Liver (tissue), 9 donors: ENCODE results near the gene SERPINB7. TPM values are rescaled to one million over a fixed set of nuclear protein-coding genes. Genes with fewer than 3 reads are reported as not detected.

Experiments
- DNase-seq: peaks from one replicate; pipeline ENCODE4 v3.0.0-alpha.2; 2017; ENCODE audit warnings: low spot score
- H3K27ac ChIP-seq, 2 donors: one replicate each; pipeline ENCODE4 v1.7.0; 2013; ENCODE audit warnings: inconsistent platforms in 2 of 2, low read length in 2 of 2, control low read depth in 1 of 2, low read depth in 1 of 2, mild to moderate bottlenecking in 1 of 2
- H3K27me3 ChIP-seq, 4 donors: one replicate each; pipeline versions ENCODE4 v1.6.1 to v1.7.0; 2013; ENCODE audit warnings: low read length in 3 of 4, inconsistent platforms in 1 of 4, mild to moderate bottlenecking in 1 of 4, moderate library complexity in 1 of 4; ENCODE audit not compliant: control insufficient read depth in 4 of 4, insufficient read depth in 4 of 4
- H3K36me3 ChIP-seq, 4 donors: one replicate each; pipeline versions ENCODE4 v1.6.1 to v1.7.0; 2013; ENCODE audit warnings: low read length in 3 of 4, mild to moderate bottlenecking in 3 of 4, low read depth in 1 of 4, moderate library complexity in 1 of 4; ENCODE audit not compliant: control insufficient read depth in 4 of 4, insufficient read depth in 3 of 4
- H3K4me1 ChIP-seq, 4 donors: one replicate each; pipeline versions ENCODE4 v1.6.1 to v1.7.0; 2013; ENCODE audit warnings: low read length in 3 of 4, mild to moderate bottlenecking in 3 of 4, moderate library complexity in 1 of 4; ENCODE audit not compliant: control insufficient read depth in 4 of 4, insufficient read depth in 4 of 4
- H3K4me3 ChIP-seq, 3 donors: one replicate each; pipeline versions ENCODE4 v1.6.1 to v1.7.0; 2013; ENCODE audit warnings: low read length in 3 of 3, control low read depth in 1 of 3, low read depth in 1 of 3, mild to moderate bottlenecking in 1 of 3
- H3K9ac ChIP-seq, 2 donors: one replicate each; pipeline ENCODE4 v1.7.0; 2013; ENCODE audit warnings: low read length in 2 of 2, mild to moderate bottlenecking in 2 of 2, moderate library complexity in 2 of 2, control low read depth in 1 of 2, low read depth in 1 of 2
- H3K9me3 ChIP-seq, 4 donors: one replicate each; pipeline versions ENCODE4 v1.6.1 to v1.7.0; 2013; ENCODE audit warnings: low read length in 3 of 4; ENCODE audit not compliant: control insufficient read depth in 4 of 4
- EGR1 ChIP-seq, 2 donors: IDR thresholded peaks; 2 replicates each; pipeline ENCODE4 v1.6.1; 2016 to 2018; ENCODE audit warnings: antibody characterized with exemption in 2 of 2, low read depth in 2 of 2
- FOXA2 ChIP-seq: IDR thresholded peaks from 2 replicates; pipeline ENCODE4 v1.6.1; 2016; ENCODE audit warnings: antibody characterized with exemption
- GABPA ChIP-seq, 2 donors: IDR thresholded peaks in 1 of 2; conservative IDR thresholded peaks in 1 of 2; 2 replicates each; pipeline ENCODE4 v1.6.1; 2016; ENCODE audit warnings: antibody characterized with exemption in 2 of 2, mild to moderate bottlenecking in 1 of 2, moderate library complexity in 1 of 2
- HNF4A ChIP-seq, 2 donors: conservative IDR thresholded peaks; 2 replicates each; pipeline ENCODE4 v1.6.1; 2016; ENCODE audit warnings: antibody characterized with exemption in 2 of 2, mild to moderate bottlenecking in 2 of 2
- HNF4G ChIP-seq: IDR thresholded peaks from 2 replicates; pipeline ENCODE4 v1.6.1; 2016; ENCODE audit warnings: antibody characterized with exemption
- MAX ChIP-seq: IDR thresholded peaks from 2 replicates; pipeline ENCODE4 v1.6.1; 2016; ENCODE audit warnings: antibody characterized with exemption
- NR2F2 ChIP-seq: IDR thresholded peaks from 2 replicates; pipeline ENCODE4 v1.6.1; 2016; ENCODE audit warnings: antibody characterized with exemption
- RXRA ChIP-seq, 2 donors: IDR thresholded peaks; 2 replicates each; pipeline ENCODE4 v1.6.1; 2017 to 2018; ENCODE audit warnings: antibody characterized with exemption in 2 of 2, mild to moderate bottlenecking in 1 of 2
- TAF1 ChIP-seq: conservative IDR thresholded peaks from 2 replicates; pipeline ENCODE4 v1.6.1; 2016; ENCODE audit warnings: antibody characterized with exemption, mild to moderate bottlenecking
- YY1 ChIP-seq: IDR thresholded peaks from 2 replicates; pipeline ENCODE4 v1.6.1; 2016; ENCODE audit warnings: antibody characterized with exemption, mild to moderate bottlenecking
- WGBS: extraction: QIAGEN DNeasy Blood & Tissue Kit; methylation state at CpG from one replicate; pipeline ENCODE4 v1.1.7; 2013; 5-methylcytosine and 5-hydroxymethylcytosine counted together
- polyA plus RNA-seq, 2 donors: library from polyadenylated mRNA; stranded (reverse) in 1 of 2; unstranded in 1 of 2; fragments of 200-250 nt in 1 of 2; fragments of >200 nt in 1 of 2; fragmentation: Nextera tagmentation in 1 of 2; extraction: Ambion mirVana in 1 of 2; gene quantifications; one replicate each; pipeline versions ENCODE4 v1.2.1 to v1.2.3, GENCODE V29; 2013 to 2015
- total RNA-seq, 2 donors: library from RNA; depleted of rRNA; stranded (reverse); fragments of >200 nt; gene quantifications; one replicate each; pipeline ENCODE4 v1.2.3, GENCODE V29; 2014
- TF ChIP-seq, protein P1 (sequence below): IDR thresholded peaks from 2 replicates; pipeline ENCODE4 v1.6.1; 2016; ENCODE audit warnings: antibody characterized with exemption, mild to moderate bottlenecking
- TF ChIP-seq, protein P2 (sequence below): IDR thresholded peaks from 2 replicates; pipeline ENCODE4 v1.6.1; 2016; ENCODE audit warnings: antibody characterized with exemption
- donor health status: healthy.
- donor health status: healthy.
- donor health status: healthy.
- donor health status: healthy.
- donor health status: healthy.

SERPINB7 gene, protein sequence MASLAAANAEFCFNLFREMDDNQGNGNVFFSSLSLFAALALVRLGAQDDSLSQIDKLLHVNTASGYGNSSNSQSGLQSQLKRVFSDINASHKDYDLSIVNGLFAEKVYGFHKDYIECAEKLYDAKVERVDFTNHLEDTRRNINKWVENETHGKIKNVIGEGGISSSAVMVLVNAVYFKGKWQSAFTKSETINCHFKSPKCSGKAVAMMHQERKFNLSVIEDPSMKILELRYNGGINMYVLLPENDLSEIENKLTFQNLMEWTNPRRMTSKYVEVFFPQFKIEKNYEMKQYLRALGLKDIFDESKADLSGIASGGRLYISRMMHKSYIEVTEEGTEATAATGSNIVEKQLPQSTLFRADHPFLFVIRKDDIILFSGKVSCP
- total RNA-seq (not detected), polyA plus RNA-seq (not detected)

- peaks cover 0 to 3% (median 0%) of the 10 kb centered on the region in 4 donors for H3K27me3 ChIP-seq
- TF ChIP-seq, protein P1, sequence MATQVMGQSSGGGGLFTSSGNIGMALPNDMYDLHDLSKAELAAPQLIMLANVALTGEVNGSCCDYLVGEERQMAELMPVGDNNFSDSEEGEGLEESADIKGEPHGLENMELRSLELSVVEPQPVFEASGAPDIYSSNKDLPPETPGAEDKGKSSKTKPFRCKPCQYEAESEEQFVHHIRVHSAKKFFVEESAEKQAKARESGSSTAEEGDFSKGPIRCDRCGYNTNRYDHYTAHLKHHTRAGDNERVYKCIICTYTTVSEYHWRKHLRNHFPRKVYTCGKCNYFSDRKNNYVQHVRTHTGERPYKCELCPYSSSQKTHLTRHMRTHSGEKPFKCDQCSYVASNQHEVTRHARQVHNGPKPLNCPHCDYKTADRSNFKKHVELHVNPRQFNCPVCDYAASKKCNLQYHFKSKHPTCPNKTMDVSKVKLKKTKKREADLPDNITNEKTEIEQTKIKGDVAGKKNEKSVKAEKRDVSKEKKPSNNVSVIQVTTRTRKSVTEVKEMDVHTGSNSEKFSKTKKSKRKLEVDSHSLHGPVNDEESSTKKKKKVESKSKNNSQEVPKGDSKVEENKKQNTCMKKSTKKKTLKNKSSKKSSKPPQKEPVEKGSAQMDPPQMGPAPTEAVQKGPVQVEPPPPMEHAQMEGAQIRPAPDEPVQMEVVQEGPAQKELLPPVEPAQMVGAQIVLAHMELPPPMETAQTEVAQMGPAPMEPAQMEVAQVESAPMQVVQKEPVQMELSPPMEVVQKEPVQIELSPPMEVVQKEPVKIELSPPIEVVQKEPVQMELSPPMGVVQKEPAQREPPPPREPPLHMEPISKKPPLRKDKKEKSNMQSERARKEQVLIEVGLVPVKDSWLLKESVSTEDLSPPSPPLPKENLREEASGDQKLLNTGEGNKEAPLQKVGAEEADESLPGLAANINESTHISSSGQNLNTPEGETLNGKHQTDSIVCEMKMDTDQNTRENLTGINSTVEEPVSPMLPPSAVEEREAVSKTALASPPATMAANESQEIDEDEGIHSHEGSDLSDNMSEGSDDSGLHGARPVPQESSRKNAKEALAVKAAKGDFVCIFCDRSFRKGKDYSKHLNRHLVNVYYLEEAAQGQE: no peak
- TF ChIP-seq EGR1 (IDR thresholded peaks at IDR 0.05; ENCODE audit: low read depth in 2 of 2) (no peak), TAF1 (no peak), HNF4A (conservative IDR thresholded peaks at IDR 0.05) (no peak), MAX (no peak), YY1 (no peak), GABPA (IDR thresholded peaks at IDR 0.05 in 1 of 2, conservative IDR thresholded peaks at IDR 0.05 in 1 of 2) (no peak), RXRA (IDR thresholded peaks at IDR 0.05) (no peak), HNF4G (no peak), FOXA2 (no peak), NR2F2 (no peak)
- TF ChIP-seq, protein P2, sequence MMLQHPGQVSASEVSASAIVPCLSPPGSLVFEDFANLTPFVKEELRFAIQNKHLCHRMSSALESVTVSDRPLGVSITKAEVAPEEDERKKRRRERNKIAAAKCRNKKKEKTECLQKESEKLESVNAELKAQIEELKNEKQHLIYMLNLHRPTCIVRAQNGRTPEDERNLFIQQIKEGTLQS: no peak
- no peak within 1 kb of the TSS for H3K4me3 ChIP-seq
- no peak within 1 kb of the TSS for H3K9ac ChIP-seq
- DNase-seq: no peak
- no peaks in the 10 kb centered on the region for H3K4me1 ChIP-seq
- no peaks in the 10 kb centered on the region for H3K9me3 ChIP-seq
- no peaks in the 10 kb centered on the region for H3K36me3 ChIP-seq
- WGBS: 55% methylated on average over 2 of the region's 2 CpGs
- H3K27ac ChIP-seq: no peak within 1 kb of the TSS
These were observed at the start of gene SERPINB7 for GRCh38 chr18:63775166-63775730. Gene SERPINB7 (plus strand): TSS chr18:63775418. CDS start chr18:63782373, 6,955 bp downstream.

- Histone ChIP-seq H3K4me1 (peaks cover 0 to 3% (median 0%) of the 10 kb centered on the region in 4 donors), H3K27ac (no peak overlapping the region), H3K27me3 (no peaks in the 10 kb centered on the region), H3K9ac (no peak overlapping the region), H3K36me3 (no peaks in the 10 kb centered on the region), H3K4me3 (no peak overlapping the region), H3K9me3 (no peaks in the 10 kb centered on the region)
- DNase-seq: no peak
- no peak for TF ChIP-seq FOXA2
- WGBS: 49% methylated on average over 3 of the region's 3 CpGs
These were observed 49.3 kb upstream of the SERPINB7 start for GRCh38 chr18:63725682-63726480.
